GM19025 (cell line): ENCODE results near the gene WDR27.
"Not testable (repeated sequence)": the region's sequence is repeated elsewhere in the genome, so short reads cannot be mapped to it uniquely, and the experiment has no call there.

Experiments used
- ATAC-seq: cut with Tn5 transposase; IDR thresholded peaks from one replicate; pipeline ENCODE4 v1.9.1; 2021; ENCODE audit warnings: mild to moderate bottlenecking, low read depth, moderate library complexity; ENCODE audit not compliant: unreplicated experiment

WDR27 gene

GRCh38 chr6:169539176-169539897 is 162.5 kb downstream of the WDR27 start:
- ATAC-seq: no peak

GRCh38 chr6:169536446-169537170 is 165.2 kb downstream of the WDR27 start:
- no peak for ATAC-seq

DNA sequence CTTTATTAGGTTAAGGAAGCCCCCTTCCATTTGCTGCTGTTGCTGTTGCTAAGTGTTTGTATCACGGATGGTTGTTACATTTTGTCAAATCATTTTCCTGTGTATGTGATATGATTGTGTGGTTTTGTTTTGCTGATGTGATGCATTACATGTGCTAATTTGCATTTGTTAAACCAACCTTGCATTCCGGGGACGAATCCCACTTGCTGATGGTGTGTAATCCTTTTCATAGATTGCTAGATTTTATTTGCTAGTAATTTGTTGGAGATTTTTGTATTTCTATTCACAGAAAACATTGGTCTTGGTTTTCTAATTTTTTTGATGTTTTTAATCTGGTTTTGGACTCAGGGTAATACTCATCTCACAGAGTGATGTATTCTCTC is 167.8 kb downstream of the WDR27 start:
- ATAC-seq: no peak

- no peak for ATAC-seq
These were observed 168.4 kb downstream of the WDR27 start for GRCh38 chr6:169533301-169534038.

GRCh38 chr6:169530752-169531123 is 171.1 kb downstream of the WDR27 start:
- ATAC-seq: no peak

DNA sequence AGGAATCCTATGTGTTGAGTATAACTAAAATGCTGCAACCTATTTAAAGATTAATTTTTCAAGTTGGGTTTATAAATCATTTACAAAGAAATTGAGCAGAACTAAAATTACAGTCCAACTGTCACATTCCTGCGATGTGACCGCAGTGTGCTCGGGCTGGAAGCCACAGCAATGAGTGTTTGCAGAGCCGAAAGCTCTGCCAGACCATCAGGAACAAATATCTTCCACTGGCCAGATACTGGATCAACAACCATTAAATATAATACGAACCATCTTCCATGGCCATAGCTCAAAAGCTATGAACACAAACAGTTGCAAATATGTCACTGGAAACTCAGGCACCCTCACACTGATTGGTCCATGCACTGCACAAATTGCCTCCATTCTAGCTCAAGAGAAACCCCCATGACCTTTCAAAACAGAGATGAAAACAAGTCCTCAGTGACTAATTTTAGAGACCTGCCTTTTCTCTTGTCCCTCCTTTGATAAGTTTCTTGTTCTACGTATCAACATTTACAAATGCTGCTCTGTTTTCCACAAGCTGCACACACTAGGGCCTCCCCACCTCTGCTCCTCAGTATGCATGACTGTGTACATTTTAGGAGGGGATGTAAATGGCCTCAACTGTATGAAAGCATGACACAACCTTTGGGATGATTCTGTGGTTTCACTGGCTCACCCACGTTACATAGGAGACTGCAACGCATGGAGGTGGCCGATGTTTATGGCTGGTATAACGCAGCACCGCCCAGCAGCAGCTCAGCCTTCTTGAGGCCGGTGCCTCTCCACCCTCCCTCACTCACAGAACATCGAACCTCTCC is 171.7 kb downstream of the WDR27 start:
- no peak for ATAC-seq

DNA sequence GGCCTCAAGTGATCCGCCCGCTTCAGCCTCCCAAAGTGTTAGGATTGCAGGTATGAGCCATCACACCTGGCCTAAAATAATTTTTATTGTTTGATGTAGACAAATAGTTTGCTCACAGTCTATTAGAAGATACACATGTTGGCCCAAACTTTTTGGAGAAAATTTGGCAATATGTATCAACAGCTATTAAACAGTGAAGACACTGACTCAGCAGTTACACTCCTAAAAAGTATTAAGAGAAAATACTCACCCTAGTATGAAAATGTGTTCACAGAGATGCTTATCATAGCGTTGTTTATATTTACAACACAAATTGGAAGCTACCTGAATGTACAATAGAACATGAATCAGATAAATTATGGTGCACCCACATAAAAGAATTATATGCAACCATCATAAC is 173.1 kb downstream of the WDR27 start:
- ATAC-seq: no peak

DNA sequence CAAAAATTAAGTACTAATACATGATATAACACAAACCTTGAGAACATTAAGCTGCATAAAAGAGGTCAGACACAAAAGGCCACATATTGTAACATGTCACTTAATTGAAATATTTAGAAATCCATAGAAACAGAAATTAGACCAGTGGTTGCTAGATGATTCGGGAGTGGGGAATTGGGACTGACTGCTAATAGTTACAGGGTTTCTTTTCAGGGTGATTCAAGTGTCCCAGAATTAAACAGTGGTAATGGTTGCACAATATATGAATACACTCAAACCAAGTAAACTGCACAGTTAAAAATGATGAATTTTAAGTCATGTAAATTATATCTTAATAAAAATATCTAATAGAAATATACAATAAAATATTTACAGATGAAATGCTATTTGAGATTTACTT is 174.5 kb downstream of the WDR27 start:
- no peak for ATAC-seq

GRCh38 chr6:169521825-169522224 is 180.0 kb downstream of the WDR27 start:
- ATAC-seq: no peak

DNA sequence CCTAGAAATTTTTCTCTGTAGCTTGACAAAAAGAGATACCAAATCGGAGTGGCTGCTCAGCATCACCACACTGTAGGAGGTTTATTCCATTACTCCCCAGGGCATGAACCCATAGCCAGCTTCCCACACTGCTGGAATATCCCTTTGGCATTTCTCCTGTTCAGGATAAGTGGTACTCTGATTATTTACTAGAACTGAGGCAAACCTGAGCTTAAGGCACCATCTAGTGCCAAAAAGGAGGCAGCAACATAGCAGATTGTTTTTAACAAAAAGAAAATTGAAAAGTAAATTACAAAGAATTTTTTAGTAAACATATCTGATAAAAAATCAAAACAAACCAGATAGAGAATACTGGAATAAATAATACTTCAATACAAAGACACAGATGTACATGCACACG is 181.7 kb downstream of the WDR27 start:
- no peak for ATAC-seq

DNA sequence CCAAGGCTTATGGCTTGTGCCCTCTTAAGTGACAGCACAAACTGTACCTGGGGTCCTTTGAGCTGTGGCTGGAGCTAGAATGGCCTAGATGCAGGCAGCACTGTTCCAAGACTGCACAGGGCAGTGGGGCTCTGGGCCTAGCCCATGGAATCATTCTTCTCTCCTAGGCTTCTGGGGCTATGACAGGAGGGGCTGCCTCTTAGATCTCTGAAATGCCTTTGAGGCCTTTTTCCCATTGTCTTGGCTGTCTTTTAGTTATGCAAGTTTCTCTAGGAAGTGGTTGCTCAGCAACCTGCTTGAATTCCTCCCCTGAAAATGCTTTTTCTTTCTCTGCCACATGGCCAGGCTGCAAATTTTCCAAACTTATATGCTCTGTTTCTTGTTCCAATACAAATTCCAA is 183.4 kb downstream of the WDR27 start:
- ATAC-seq: no peak

GRCh38 chr6:169513478-169514193 is 188.2 kb downstream of the WDR27 start:
- no peak for ATAC-seq

DNA sequence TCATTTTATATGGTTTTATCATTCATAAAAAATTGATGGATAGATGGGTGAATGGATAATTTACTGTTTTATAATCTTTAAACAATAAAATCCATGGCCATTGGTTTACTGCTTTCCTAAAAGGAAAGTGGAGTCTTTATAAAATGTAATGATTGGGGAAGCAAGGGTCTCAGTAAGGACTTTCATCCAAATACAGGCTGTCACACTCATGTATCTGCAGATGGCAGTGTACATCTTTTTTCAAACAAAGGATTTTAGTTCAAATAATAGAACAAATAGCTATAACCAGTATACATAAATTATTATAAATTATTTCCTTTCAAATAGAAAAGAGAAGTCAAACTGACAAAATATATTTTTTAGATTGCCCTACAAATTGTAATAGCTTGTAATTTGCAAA is 190.0 kb downstream of the WDR27 start:
- ATAC-seq: not testable (repeated sequence)

- no peak for ATAC-seq
These were observed 191.0 kb downstream of the WDR27 start for GRCh38 chr6:169510871-169511270.

- no peak for ATAC-seq
These were observed 193.4 kb downstream of the WDR27 start for GRCh38 chr6:169508452-169508851.

- ATAC-seq: no peak
These were observed 198.2 kb downstream of the WDR27 start for GRCh38 chr6:169503422-169504152.

DNA sequence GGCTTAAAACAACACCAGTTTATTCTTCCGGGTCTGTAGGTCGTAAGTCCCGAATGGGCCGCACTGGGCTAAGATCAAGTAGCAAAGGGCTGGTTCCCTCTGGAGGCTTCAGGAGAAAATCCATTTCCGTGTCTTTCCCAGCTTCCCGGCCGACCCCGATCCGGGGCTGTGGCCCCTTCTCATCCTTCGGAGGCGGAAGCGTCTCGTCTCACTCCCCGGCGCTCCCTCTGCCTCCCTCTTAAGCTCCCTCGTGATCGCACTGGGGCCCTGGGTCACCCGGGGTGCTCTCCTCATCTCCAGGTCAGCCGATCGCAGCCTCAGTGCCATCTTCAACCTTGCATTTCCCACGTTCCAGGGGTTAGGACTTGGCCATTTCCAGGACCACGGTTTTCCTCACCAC is 199.4 kb downstream of the WDR27 start:
- ATAC-seq: no peak

- no peak for ATAC-seq
These were observed 200.0 kb downstream of the WDR27 start for GRCh38 chr6:169501777-169502313.

GRCh38 chr6:169501128-169501527 is 200.7 kb downstream of the WDR27 start:
- no peak for ATAC-seq
